ENCODE measurements around the gene FZD2. TPM values are rescaled to one million over a fixed set of nuclear protein-coding genes. Genes with fewer than 3 reads are reported as not detected.

Gene FZD2
- total RNA-seq, 2 experiments from 2014 or later, result 0.15 TPM; not detected in 1

DNA sequence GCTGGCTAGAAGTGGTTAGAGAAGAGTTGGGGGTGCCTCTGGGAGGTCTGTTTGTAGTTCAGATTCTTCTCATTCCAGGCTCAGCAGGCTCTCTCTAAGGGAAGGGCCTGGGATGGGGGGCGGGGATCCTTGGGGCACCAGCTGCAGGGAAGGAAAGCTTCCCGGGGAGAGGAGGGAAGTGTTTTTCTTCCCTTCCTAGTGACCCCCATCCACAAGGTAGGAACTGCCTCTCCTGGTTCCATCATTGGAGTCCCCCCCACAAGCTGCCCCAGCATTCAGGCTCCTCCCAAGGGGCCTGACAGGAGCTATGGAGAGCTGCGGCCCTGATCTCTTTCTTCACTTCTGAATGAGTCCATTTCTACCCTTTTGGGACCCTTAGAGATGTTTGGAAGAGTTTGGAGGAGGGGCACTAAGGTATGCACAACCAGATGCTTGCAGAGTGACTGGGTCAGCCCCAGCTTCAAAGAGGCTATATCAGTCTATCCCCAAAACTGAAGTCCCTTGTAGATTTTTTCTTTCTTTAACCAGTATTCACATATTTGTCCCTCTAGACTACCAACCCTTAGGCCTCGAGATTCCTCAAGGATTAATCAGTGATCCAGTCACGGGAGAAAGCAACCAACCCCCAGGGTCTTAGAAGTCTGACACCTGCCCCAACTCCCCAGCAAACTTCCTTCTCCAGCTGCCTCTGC is 13.9 kb upstream of the FZD2 start:
- ChIA-PET POLR2A (no interaction called here), CTCF (no interaction called here)

DNA sequence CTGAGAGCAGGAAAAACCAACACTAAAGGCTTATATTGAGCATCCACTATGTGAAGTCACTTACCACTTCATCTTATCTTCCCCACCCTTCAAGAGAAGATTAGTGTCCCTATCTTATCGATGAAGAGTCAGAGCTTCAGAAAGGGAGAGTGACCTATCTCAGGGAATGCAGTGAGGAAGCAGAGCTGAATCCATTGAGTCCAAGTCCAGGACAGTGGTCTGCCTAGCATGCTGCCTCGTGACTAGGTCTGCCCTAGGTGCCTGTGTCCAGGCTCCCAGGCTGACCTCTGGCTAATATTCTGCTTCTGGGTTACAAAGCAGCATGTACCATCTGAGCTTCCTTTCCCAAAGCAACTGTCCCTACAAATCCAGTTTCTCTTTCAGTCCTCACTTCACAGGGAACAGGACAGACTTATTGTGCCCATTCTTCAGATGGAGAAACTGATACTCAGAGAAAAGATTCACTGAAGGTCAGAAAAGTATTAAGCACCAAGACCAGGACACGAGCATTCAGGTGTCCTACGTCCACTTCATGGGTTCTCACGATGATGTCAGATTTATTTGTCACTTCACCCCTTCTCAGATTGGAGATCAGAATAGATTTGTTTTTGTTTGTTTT is 13.3 kb upstream of the FZD2 start:
- ChIA-PET CTCF (interaction anchor here (0.6 kb wide), 1 partner anchor 24 kb away, joined by 3 read pairs; no protein-coding TSS in a partner anchor), POLR2A (no interaction called here)

DNA sequence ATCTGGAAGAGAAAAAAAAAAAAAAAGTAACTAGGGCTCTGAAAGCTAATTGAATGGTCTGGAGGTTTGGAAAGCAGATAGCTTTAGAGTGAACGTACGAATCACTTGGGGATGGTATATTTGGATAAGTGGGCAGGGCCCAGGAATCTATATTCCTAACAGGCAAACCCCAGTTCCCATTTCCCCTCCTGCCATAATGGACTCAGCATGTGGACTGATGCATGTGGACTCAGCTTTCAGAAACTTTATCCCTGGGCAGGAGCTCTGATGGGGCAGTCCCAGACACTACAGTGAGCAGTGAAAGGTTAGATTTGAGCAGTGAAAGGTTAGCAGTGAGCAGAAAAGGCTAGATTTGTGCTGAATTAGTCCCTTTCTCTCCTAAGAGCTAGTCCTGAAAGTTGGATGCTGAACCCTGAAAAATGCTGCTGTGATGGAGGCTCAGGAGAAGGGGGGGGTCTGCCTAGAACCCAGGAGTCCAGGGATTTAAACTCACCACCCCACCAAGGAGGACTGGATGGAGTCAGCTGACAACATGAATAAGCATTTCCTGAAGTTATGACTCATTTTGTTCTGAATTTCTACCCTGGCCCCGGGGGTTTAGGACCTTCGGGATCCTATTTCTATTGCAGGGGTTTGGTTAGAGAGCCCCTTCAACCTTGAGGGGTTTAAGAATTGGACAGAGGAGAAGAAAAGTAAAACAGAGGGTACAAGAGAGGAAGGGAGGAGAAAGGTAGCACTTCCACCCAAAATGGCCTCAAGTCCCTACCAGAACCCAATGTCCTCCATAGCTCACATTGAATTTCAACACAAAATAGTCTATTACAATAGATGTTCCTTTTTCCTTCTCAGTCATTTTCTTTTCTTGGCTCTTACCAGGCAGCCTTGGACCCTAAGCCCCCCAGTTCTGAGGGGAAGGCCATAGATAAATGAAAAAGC is 10.3 kb upstream of the FZD2 start:
- CTCF ChIA-PET, result no interaction called here
- POLR2A ChIA-PET, result interaction anchor here (0.5 kb wide), 1 partner anchor 269 kb away, joined by 9 read pairs; no protein-coding TSS in a partner anchor

DNA sequence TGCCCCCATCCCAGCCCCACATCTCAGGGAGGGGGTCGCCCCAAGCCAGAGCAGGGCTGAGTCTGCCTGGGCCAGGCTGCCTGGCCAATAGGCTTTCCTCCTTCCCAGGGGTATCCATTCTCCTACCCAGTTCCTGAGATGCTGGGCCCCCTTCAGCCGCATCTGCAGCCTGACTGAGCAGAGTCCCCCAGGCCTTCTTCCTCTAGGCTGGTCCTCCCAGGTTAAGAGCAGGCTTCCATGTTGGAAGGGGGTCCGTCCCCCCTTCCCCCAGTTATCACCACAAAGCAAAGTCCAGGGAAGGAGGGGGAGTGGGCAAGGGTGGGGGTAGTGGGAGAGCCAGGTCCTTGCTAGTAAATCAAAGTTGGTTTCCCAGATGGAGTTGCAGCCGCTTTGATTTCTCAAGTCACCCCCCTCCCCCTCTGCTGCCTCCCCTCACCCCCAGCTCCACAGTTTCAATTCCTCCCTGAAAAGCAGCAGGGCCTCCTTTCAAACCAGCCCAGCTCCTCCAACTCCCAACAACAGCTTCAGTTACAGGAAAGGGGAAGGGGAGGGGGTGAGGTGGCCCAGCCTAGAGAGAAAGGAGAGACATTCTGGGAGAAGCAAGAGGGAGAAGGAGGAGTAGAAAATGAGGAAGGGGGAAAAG is 9.5 kb upstream of the FZD2 start:
- ChIA-PET CTCF (no interaction called here), POLR2A (no interaction called here)

DNA sequence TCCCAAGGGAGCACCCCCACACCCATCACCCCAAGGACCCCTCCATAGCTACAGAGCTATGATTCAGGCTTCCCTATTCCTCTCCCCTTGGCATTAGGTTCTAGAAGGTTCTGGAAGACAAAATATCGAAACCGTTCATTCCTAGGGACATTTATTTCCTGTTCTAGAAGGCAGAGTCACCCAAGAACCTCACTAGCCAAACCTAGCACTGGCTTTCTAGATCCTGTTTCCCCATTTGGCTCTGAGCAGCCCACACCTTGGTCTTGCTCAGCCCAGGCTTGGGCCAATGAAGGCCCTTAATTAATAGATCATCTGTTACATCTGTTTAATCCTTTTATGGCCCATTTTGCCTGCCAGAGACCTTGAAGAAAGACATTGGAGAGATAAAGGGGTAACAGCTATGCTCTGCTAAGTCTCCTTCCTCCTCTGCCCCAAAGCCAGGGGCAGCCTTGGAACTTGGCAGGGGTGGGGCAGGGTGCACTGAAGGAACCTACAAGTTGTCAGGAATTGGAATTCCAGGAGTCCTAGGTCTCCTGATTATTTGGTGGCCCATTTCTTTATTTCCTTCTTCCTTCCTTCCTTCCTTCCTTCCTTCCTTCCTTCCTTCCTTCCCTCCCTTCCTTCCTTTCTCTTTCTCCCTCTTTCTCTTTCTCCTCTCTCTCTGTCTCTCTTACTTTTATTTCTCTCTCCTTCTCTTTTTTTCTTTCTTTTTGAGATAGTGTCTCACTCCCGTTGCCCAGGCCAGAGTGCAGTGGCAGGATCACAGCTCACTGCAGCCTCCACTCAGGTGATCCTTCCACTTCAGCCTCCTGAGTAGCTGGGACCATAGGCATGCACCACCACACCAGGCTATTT is 8.7 kb upstream of the FZD2 start:
- POLR2A ChIA-PET, result no interaction called here
- CTCF ChIA-PET, result no interaction called here

DNA sequence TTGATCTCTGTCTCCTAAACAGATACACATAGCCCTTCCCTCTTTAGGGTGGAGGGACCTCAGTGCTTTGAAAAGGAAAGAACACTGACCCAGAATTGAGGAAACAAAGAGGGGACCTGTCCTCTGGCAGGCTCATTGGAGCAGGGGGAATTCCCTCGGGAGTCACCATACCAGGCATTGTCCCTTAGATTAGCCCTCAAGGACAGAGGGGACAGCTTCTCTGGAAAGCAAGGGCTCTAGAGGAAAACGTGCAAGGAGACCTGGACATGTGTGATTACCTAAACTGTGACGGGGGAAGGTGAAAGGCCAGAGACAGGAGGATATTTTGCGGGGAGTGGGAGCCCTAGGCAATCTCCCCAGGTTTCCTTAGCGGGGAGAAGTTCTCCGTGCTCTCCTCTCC is 7.6 kb upstream of the FZD2 start:
- ChIA-PET CTCF (no interaction called here), POLR2A (no interaction called here)

DNA sequence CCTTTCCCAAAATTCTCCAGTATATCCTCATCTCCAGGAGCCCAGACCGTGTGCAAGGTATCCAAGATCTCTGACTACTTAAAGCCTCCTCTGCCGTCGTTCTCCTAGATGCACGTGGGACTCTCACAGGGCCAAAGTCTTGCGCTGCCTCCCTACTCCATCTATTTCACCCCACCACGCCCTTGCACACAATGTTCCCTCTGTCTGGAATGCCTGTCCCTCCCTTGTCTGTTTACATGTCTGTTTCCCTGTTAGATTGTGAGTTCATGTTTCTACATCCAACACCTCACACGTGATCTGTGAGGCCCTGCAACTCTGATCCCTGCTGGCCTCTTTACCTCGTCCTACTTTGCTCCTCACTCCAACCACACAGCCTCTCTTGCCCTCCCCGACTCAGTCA is 4.9 kb upstream of the FZD2 start:
- POLR2A ChIA-PET, result no interaction called here
- CTCF ChIA-PET, result interaction anchor here (0.6 kb wide), 1 partner anchor 436 kb away, joined by 5 read pairs; no protein-coding TSS in a partner anchor

DNA sequence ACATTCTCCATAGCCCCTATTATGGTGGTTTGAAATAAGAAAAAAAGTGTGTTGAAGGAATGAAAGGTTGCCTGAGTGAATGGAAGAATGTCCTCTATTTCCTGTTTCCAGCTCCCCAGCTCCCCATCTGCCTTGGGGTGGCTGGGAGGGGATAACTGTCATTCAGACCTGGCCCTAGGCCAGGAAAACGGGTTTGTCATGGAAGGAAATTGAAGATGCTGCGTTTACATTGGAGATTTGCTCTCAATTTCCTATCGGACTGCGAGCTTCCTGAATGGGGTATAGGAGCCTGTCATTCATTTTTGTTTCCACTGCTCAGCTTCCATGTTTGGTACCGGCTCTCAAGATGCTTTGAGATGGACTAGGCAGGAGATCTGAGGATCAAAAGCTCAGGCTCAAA is 2.2 kb upstream of the FZD2 start:
- CTCF ChIA-PET, result no interaction called here
- POLR2A ChIA-PET, result no interaction called here

DNA sequence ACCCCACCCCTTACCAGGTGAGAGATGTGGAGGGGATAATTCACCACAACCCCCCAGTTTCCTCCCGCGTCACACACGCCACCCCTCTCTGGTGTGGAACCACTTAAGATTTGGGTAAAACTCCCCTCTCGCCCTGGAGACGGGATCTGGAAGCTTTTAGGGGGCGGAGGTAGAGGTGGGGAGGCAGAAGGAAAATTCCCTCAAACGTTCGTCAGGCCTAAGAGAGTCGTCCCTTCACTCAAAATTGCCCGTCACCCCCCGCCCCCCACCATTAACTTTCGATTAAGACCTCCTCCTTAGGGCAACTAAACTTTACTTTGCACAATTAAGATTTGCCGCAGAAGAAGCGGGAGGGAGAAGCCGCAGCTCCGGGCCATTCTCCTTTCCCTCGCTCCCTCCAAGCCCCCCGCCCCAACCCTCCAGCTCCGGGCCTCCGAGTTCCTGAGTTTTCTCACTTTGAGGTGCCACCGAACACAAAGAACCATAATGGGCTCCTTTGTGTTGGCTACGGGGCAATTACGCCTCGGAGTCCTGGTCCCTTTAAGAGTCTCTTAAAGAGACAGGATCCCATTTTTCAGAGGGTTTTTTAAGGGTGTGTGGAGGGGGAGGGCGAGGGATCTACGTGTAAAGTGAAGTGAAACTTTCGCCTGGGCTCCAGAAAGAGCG is 985 bp upstream of the FZD2 start:
- POLR2A ChIA-PET, result no interaction called here
- CTCF ChIA-PET, result interaction anchor here (0.8 kb wide), 1 partner anchor 23 kb away, joined by 4 read pairs; no protein-coding TSS in a partner anchor

DNA sequence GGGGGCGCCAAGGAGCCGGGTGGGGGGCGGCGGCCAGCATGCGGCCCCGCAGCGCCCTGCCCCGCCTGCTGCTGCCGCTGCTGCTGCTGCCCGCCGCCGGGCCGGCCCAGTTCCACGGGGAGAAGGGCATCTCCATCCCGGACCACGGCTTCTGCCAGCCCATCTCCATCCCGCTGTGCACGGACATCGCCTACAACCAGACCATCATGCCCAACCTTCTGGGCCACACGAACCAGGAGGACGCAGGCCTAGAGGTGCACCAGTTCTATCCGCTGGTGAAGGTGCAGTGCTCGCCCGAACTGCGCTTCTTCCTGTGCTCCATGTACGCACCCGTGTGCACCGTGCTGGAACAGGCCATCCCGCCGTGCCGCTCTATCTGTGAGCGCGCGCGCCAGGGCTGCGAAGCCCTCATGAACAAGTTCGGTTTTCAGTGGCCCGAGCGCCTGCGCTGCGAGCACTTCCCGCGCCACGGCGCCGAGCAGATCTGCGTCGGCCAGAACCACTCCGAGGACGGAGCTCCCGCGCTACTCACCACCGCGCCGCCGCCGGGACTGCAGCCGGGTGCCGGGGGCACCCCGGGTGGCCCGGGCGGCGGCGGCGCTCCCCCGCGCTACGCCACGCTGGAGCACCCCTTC is 484 bp downstream of the FZD2 start:
- ChIA-PET CTCF (interaction anchor here (0.6 to 0.8 kb wide), 2 partner anchors 114 to 434 kb away, joined by 3 read pairs; partner anchors contain the start of gene HDAC5), POLR2A (no interaction called here)

DNA sequence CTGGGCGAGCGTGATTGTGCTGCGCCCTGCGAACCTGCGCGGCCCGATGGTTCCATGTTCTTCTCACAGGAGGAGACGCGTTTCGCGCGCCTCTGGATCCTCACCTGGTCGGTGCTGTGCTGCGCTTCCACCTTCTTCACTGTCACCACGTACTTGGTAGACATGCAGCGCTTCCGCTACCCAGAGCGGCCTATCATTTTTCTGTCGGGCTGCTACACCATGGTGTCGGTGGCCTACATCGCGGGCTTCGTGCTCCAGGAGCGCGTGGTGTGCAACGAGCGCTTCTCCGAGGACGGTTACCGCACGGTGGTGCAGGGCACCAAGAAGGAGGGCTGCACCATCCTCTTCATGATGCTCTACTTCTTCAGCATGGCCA is 1.0 kb downstream of the FZD2 start:
- CTCF ChIA-PET, result no interaction called here
- POLR2A ChIA-PET, result no interaction called here

DNA sequence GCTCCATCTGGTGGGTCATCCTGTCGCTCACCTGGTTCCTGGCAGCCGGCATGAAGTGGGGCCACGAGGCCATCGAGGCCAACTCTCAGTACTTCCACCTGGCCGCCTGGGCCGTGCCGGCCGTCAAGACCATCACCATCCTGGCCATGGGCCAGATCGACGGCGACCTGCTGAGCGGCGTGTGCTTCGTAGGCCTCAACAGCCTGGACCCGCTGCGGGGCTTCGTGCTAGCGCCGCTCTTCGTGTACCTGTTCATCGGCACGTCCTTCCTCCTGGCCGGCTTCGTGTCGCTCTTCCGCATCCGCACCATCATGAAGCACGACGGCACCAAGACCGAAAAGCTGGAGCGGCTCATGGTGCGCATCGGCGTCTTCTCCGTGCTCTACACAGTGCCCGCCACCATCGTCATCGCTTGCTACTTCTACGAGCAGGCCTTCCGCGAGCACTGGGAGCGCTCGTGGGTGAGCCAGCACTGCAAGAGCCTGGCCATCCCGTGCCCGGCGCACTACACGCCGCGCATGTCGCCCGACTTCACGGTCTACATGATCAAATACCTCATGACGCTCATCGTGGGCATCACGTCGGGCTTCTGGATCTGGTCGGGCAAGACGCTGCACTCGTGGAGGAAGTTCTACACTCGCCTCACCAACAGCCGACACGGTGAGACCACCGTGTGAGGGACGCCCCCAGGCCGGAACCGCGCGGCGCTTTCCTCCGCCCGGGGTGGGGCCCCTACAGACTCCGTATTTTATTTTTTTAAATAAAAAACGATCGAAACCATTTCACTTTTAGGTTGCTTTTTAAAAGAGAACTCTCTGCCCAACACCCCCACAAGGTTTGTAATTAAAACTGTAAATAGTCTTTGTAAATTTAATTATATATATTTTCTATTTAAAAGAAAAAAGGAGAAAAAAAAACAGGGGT is 1.7 kb downstream of the FZD2 start:
- ChIA-PET CTCF (no interaction called here), POLR2A (no interaction called here)

DNA sequence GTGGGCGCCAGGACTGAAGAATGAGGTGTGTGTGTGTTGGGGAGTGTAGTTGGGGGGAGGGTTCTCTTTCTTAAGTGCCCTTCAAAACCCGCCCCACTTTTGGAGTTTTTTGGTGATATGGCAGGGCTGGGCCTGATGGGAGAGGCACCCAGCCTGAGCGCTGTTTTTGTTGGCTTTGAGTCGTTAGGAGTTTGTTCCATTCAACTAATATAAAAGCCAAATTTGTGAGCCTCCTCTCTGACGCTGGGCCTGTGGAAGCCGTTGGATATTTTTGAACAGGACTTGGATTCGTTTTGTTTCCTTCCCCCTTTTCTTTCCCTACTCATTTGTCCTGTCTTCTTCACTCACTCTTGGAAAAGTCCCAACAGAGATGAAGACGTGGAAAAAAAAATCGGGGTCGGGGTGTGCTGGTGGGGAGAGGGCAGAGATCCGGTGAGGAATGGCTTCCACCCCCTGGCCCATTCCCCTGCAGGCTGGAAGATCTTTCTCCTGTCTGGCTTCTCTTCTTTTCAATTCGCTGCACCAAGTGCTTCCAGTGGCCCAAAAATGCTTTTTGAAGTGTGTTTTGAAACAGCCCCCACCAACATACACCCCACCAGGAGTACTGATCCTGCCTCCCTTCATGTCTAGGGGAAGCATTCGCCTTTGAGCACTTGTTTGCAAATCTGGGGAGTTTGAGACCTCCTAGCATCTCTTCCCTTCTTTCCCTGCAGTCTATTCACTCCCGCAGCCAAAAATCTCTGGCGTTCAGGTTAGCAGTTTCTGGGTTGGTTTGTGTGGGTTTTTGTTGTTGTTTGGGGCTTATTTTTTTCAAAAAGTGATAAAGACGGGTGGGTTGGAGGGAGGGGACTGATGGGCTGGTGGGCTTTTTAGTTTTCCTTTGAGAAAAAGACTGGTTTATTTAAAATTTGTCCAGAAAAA is 2.6 kb downstream of the FZD2 start:
- CTCF ChIA-PET, result no interaction called here

DNA sequence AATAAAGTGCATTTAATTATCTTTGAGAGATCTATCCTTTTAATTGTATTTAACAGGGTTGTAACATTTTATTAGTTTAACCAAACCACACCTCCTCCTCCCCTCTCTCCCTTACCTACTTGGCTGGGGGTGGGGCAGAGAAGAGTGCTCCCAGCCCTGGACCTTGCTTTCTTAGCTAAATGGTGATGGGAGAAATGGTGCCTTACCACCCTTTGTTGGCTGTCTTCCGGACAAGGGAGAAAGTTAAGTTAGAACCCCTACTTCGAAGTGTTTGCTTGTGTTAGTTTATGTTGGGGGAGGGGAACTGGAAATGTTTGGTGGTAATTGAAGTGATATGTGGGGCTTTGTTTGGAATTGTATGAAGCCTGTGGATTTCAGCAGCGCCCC is 3.9 kb downstream of the FZD2 start:
- ChIA-PET CTCF (interaction anchor here (0.6 kb wide), 1 partner anchor 260 kb away, joined by 3 read pairs; no protein-coding TSS in a partner anchor), POLR2A (no interaction called here)

More for the DNA sequence above, 2.6 kb downstream of the FZD2 start:
- POLR2A ChIA-PET, result no interaction called here

DNA sequence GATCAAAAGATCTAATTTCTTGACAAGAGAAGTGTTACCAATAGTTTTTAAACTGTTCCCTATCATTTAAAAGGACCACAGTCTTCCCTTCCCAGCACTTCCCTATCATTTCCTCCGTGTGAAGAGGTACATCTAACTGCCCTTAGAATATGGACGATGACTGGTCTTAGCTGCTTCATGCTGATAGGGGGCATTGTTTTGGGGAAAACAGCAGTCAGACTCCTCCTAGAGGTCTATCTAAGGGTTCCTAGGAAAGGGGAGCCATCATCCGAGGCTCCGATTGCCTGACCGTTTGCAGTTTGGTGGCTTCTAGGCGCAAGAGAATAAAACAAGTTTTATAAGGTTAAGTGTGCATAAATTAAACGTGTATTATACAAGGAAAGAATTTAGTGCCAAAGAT is 7.1 kb downstream of the FZD2 start:
- ChIA-PET CTCF (no interaction called here), POLR2A (no interaction called here)

DNA sequence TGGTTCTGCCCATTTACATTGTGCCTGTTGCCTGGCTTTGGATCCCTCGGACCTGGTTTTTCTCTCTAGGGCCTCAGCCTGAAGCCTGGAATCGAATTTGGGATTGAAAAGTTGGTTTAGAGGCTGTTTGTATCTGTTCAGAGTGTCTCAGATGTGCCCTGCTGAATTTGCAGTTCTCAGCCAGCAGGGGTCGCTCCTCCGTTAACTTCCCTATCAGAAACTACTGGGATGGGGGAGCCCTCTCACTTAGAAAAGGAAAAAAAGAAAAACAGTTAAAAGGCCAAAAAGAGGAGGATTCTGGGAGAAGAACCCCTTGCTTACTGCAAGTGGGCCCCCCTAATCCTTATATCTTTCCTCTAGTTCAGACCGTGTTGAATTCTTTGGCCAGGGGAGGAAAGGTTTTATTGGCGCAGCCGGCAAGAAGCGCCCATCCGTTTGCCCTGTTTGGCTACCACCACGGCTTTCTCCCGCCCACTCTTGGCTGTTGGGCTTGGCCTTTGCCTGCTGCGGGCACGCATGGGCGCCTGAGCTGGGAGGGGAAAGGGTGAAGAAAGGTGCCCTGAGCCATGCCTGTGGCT is 8.7 kb downstream of the FZD2 start:
- ChIA-PET POLR2A (interaction anchor here (0.7 kb wide), 1 partner anchor 852 kb away, joined by 6 read pairs; no protein-coding TSS in a partner anchor), CTCF (interaction anchor here (0.7 kb wide), 1 partner anchor 1699 kb away, joined by 4 read pairs; no protein-coding TSS in a partner anchor)

Measured in activated CD8-positive, alpha-beta memory T cell treated with anti-CD3 and anti-CD28 coated beads for 36 hours (primary cell).